K562 treated with DMSO at 1 percent for 12 hours (cell line): ENCODE measurements around the gene AKT1. TPM values are rescaled to one million over a fixed set of nuclear protein-coding genes. Genes with fewer than 3 reads are reported as not detected.

Experiments
- total RNA-seq: library from RNA; unstranded; fragments of 300-600 nt; gene quantifications from 2 replicates; pipeline ENCODE4 v1.2.3, GENCODE V29; 2022; ENCODE audit not compliant: insufficient read depth

The AKT1 gene
- 70.0 and 124 TPM in 2 replicates for total RNA-seq

DNA sequence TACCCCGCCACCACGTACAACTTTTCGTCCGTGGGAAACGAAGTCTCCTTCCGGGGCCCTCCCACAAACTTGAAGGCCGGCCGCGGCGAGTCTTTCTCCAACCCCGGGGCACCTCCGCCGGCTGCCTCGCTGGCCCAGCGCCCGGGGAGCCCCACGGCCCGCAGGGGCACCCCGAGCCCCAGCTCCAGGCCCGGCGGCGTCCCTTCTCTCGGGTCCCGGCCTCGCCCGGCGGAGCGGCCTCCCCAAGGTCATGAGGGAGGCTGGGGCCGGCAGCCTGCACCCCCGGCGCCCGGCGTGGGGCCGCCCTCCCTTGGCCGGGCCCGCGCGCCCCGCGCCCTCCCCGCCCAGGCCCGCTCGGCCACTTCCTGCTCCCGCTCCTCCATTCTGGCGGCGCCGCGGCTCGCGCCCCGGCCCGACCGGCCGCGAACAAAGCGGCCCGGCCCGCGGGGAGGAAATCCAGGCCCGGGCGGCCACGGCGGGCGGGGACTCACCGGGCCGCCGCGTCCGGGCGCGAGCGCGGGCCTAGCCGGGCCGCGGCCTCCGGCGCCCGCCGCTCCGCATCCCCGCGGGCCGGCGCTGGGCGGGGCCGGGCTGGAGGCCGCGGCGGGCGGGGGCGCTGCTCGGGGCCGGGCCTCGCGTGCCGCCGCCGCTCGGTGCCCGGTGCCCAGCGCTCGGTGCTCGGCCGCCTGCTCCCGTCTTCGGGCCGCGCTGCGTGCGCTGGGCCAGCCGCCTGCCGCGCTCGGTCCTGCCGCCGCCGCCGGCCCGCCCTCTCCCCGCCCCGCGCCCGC is at the start of gene AKT1:
TSS of gene AKT1 (minus strand) at position 756 of the 788 bp plus-strand sequence. CDS start 3,105 bp downstream, outside the sequence.

DNA sequence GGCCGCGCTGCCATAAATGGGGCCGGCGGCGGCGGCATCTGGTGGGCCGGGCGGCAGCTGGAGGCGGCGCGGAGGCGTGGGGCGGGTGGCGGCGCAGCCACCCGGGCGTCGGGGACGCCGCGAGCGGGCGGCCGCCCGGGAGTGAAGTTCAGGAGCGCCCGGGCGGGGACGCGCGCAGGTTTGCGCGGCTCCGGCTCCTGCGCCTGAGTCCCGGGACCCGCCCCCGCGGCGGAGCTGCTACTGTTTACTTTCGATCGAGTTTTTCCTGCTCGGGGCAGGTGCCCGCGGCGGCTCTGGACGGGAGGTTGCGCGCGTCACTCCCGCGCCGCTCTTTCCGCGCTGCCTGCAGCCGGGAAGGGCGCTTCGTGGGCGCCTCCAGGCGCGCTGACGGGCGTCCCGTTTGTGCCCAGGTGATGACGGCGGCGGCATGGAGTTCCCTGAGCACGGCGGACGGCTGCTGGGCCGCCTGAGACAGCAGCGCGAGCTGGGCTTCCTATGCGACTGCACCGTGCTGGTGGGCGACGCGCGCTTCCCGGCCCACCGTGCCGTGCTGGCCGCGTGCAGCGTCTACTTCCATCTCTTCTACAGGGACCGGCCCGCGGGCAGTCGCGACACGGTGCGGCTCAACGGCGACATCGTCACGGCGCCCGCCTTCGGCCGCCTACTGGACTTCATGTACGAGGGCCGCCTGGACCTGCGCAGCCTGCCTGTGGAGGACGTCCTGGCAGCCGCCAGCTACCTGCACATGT is 5.4 kb upstream of the AKT1 start, which contains the start of gene ZBTB42:
TSS of gene ZBTB42 (plus strand) at position 331 of the 749 bp plus-strand sequence. CDS start at position 428, 97 bp downstream.

GRCh38 chr14:104752735-104753527 is 42.6 kb downstream of the AKT1 start, which contains the start of gene SIVA1:
Gene SIVA1 (plus strand): TSS chr14:104753147. CDS start chr14:104753202, 55 bp downstream.

DNA sequence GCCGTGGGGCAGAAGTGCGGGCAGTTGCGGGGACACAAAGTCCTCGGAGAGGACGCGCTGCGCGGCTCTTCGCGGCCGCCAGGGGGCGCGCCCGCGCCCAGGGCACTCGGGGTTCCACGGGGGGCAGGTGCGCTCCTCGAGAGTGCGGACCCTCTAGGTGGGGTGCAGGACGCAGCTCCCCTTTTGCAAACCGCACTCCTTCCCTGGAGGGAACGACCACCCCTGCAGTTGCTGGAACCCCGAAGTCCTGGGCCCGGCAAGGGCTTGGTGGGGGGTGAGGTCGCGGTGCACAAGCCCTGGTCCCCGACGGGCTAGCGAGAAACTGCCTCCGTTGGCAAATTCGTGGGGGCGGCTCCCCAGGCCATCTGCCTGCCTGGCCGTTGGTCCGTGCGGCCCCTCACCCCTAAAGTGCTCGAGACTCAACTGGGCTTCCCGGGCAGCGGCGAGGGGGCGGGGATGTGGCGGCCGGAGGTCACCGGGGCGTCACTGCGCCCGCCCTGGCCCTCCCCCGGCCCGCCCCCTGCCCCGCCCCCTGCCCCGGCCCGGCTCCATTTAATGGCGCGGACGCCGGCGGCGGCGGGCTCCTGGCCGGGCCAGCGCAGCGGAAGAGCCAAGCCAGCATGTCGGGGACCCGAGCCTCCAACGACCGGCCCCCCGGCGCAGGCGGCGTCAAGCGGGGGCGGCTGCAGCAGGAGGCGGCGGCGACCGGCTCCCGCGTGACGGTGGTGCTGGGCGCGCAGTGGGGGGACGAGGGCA is 71.7 kb downstream of the AKT1 start, which contains the start of gene ADSS1:
TSS of gene ADSS1 (plus strand) at position 579 of the 756 bp plus-strand sequence. CDS start at position 621, 42 bp downstream.

Other genes with a start within 250 kb of the AKT1 start
- not detected in 2 replicates for gene C14orf180, start 216.0 kb downstream of the AKT1 start, total RNA-seq
- gene TMEM179, start 191.0 kb downstream of the AKT1 start, total RNA-seq, result not detected in 2 replicates
- 12.3 and 14.8 TPM in 2 replicates for gene INF2, start 106.1 kb downstream of the AKT1 start, total RNA-seq
- 13.5 and 15.8 TPM in 2 replicates for gene ADSS1, start 71.5 kb downstream of the AKT1 start, total RNA-seq
- gene SIVA1, start 42.6 kb downstream of the AKT1 start, total RNA-seq, result 106 and 187 TPM in 2 replicates
- gene ZBTB42, start 5.4 kb upstream of the AKT1 start, total RNA-seq, result 4.5 and 7.4 TPM in 2 replicates
- gene CEP170B, start 69.5 kb upstream of the AKT1 start, total RNA-seq, result 2.6 and 8.0 TPM in 2 replicates
- gene PLD4, start 129.1 kb upstream of the AKT1 start, total RNA-seq, result not detected in 2 replicates
- gene AHNAK2, start 182.6 kb upstream of the AKT1 start, total RNA-seq, result 0.14 TPM in 1 of 2 replicates, not detected in the other
- 2.0 and 2.4 TPM in 2 replicates for gene CLBA1, start 190.0 kb upstream of the AKT1 start, total RNA-seq
- gene CDCA4, start 225.3 kb upstream of the AKT1 start, total RNA-seq, result 31.9 and 41.7 TPM in 2 replicates